H9 (cell line): ENCODE measurements around the gene TCN1. TPM values are rescaled to one million over a fixed set of nuclear protein-coding genes. Genes with fewer than 3 reads are reported as not detected.

Source experiments
- DNase-seq: peaks from one replicate; pipeline ENCODE4 v3.0.0-alpha.2; 2017
- H2AFZ ChIP-seq: one replicate; pipeline ENCODE4 v1.6.1; 2013; ENCODE audit warnings: mild to moderate bottlenecking, low read length, control low read depth, moderate library complexity
- H2AK5ac ChIP-seq: 2 replicates; pipeline ENCODE4 v1.6.1; 2013; ENCODE audit warnings: low read length, control low read depth, mixed read lengths; ENCODE audit not compliant: insufficient read length
- H2BK120ac ChIP-seq: one replicate; pipeline ENCODE4 v1.6.1; 2013; ENCODE audit warnings: low read depth, mild to moderate bottlenecking, low read length, control low read depth, inconsistent platforms; ENCODE audit not compliant: poor library complexity, severe bottlenecking
- H2BK12ac ChIP-seq: 2 replicates; pipeline ENCODE4 v1.6.1; 2013; ENCODE audit warnings: low read length, control low read depth, mixed read lengths, low read depth; ENCODE audit not compliant: insufficient read length
- H2BK15ac ChIP-seq: 2 replicates; pipeline ENCODE4 v1.6.1; 2013; ENCODE audit warnings: low read depth, low read length, control low read depth
- H2BK20ac ChIP-seq: one replicate; pipeline ENCODE4 v1.6.1; 2013; ENCODE audit warnings: low read depth, mild to moderate bottlenecking, low read length, control low read depth, inconsistent platforms; ENCODE audit not compliant: poor library complexity, severe bottlenecking
- H2BK5ac ChIP-seq: 2 replicates; pipeline ENCODE4 v1.6.1; 2013; ENCODE audit warnings: low read length, control low read depth, mixed read lengths; ENCODE audit not compliant: insufficient read length
- H3K14ac ChIP-seq: 2 replicates; pipeline ENCODE4 v1.6.1; 2013; ENCODE audit warnings: low read length, control low read depth; ENCODE audit not compliant: insufficient read depth
- H3K18ac ChIP-seq: 2 replicates; pipeline ENCODE4 v1.6.1; 2013; ENCODE audit warnings: low read depth, mild to moderate bottlenecking, mixed read lengths, low read length, control low read depth; ENCODE audit not compliant: insufficient read length
- H3K23ac ChIP-seq: 2 replicates; pipeline ENCODE4 v1.6.1; 2013; ENCODE audit warnings: low read length, control low read depth, mixed read lengths, low read depth; ENCODE audit not compliant: insufficient read length
- H3K23me2 ChIP-seq: 2 replicates; pipeline ENCODE4 v1.6.1; 2013; ENCODE audit warnings: low read depth, mild to moderate bottlenecking, mixed read lengths, low read length, control low read depth; ENCODE audit not compliant: insufficient read length, poor library complexity, severe bottlenecking
- H3K27ac ChIP-seq: 2 replicates; pipeline ENCODE4 v1.5.1; 2013; ENCODE audit warnings: low read length, control low read depth, mixed read lengths, low read depth; ENCODE audit not compliant: insufficient read length
- H3K27me3 ChIP-seq: 2 replicates; pipeline ENCODE4 v1.6.1; 2013; ENCODE audit warnings: low read length, control low read depth, inconsistent platforms; ENCODE audit not compliant: insufficient read depth
- H3K4ac ChIP-seq: 2 replicates; pipeline ENCODE4 v1.6.1; 2013; ENCODE audit warnings: low read depth, mild to moderate bottlenecking, control low read depth, inconsistent platforms, low read length, moderate library complexity
- H3K4me1 ChIP-seq: 2 replicates; pipeline ENCODE4 v1.6.1; 2013; ENCODE audit warnings: low read length, control low read depth, inconsistent platforms; ENCODE audit not compliant: insufficient read depth
- H3K4me2 ChIP-seq: 2 replicates; pipeline ENCODE4 v1.6.1; 2013; ENCODE audit warnings: low read length, control low read depth, mixed read lengths; ENCODE audit not compliant: insufficient read length, insufficient read depth
- H3K56ac ChIP-seq: 2 replicates; pipeline ENCODE4 v1.6.1; 2013; ENCODE audit warnings: low read depth, mild to moderate bottlenecking, mixed read lengths, low read length, control low read depth; ENCODE audit not compliant: insufficient read length
- H3K79me1 ChIP-seq: 2 replicates; pipeline ENCODE4 v1.6.1; 2013; ENCODE audit warnings: low read depth, mild to moderate bottlenecking, moderate library complexity, low read length, control low read depth, inconsistent platforms; ENCODE audit not compliant: insufficient read depth, poor library complexity, severe bottlenecking
- H3K79me2 ChIP-seq: 2 replicates; pipeline ENCODE4 v1.6.1; 2013; ENCODE audit warnings: low read length, control low read depth, inconsistent platforms; ENCODE audit not compliant: insufficient read depth
- H3K9ac ChIP-seq: 2 replicates; pipeline ENCODE4 v1.6.1; 2013; ENCODE audit warnings: low read length, control low read depth, mixed read lengths; ENCODE audit not compliant: insufficient read length; ENCODE audit errors: extremely low read depth
- H3K9me3 ChIP-seq: one replicate; pipeline ENCODE4 v1.6.1; 2013; ENCODE audit warnings: low read depth, low read length, inconsistent platforms; ENCODE audit not compliant: control insufficient read depth
- H3T11ph ChIP-seq: one replicate; pipeline ENCODE4 v1.6.1; 2013; ENCODE audit warnings: mild to moderate bottlenecking, low read length, control low read depth, inconsistent platforms
- H4K20me1 ChIP-seq: one replicate; pipeline ENCODE4 v1.6.1; 2013; ENCODE audit not compliant: control insufficient read depth, insufficient read length, insufficient read depth
- H4K5ac ChIP-seq: 2 replicates; pipeline ENCODE4 v1.6.1; 2013; ENCODE audit warnings: low read depth, mild to moderate bottlenecking, mixed read lengths, low read length, control low read depth; ENCODE audit not compliant: insufficient read length
- H4K8ac ChIP-seq: replicated peaks from 2 replicates; pipeline ENCODE4 v1.6.1; 2013; ENCODE audit warnings: low read length, control low read depth, mixed read lengths, low read depth; ENCODE audit not compliant: insufficient read length
- H4K91ac ChIP-seq: 2 replicates; pipeline ENCODE4 v1.6.1; 2013; ENCODE audit warnings: low read depth, mild to moderate bottlenecking, moderate library complexity, mixed read lengths, low read length, control low read depth; ENCODE audit not compliant: insufficient read length
- H3K27ac Mint-ChIP-seq, 3 experiments: 2 replicates in 2 of 3; 3 replicates in 1 of 3; pipeline ENCODE4 v1.8.0; 2020 to 2021; ENCODE audit warnings: mixed read lengths in 3 of 3, mild to moderate bottlenecking in 1 of 3, moderate library complexity in 1 of 3
- H3K27me3 Mint-ChIP-seq: 2 replicates; pipeline ENCODE4 v1.8.0; 2021; ENCODE audit warnings: low read depth, mild to moderate bottlenecking, moderate library complexity, mixed read lengths
- H3K36me3 Mint-ChIP-seq, 3 experiments: 2 replicates in 2 of 3; 3 replicates in 1 of 3; pipeline ENCODE4 v1.8.0; 2020 to 2021; ENCODE audit warnings: low read depth in 3 of 3, mixed read lengths in 3 of 3; ENCODE audit not compliant: insufficient read depth in 1 of 3
- H3K4me1 Mint-ChIP-seq, 2 experiments: 2 replicates each; pipeline ENCODE4 v1.8.0; 2020; ENCODE audit warnings: mixed read lengths in 2 of 2
- H3K4me3 Mint-ChIP-seq, 2 experiments: 2 replicates in 1 of 2; 3 replicates in 1 of 2; pipeline ENCODE4 v1.8.0; 2020 to 2021; ENCODE audit warnings: mild to moderate bottlenecking in 2 of 2, mixed read lengths in 2 of 2, moderate library complexity in 1 of 2
- H3K9me3 Mint-ChIP-seq, 2 experiments: 2 replicates in 1 of 2; 3 replicates in 1 of 2; pipeline ENCODE4 v1.8.0; 2020; ENCODE audit warnings: mild to moderate bottlenecking in 2 of 2, mixed read lengths in 2 of 2, moderate library complexity in 1 of 2
- total RNA-seq: library from RNA; stranded (reverse); gene quantifications from 2 replicates; pipeline ENCODE4 v1.2.1, GENCODE V29; 2021
- TF ChIP-seq, protein P1 (sequence below): fragments of 200-600 bp; sonication (generic); conservative IDR thresholded peaks from 3 replicates; pipeline ENCODE4 v1.8.0; 2021; ENCODE audit warnings: antibody characterized with exemption, mild to moderate bottlenecking

TCN1 gene
- total RNA-seq, 1 experiment from 2014 or later = not detected

- no peaks in the 10 kb centered on the region for H3K27me3 ChIP-seq
- no peak overlapping the region for H3T11ph ChIP-seq
- peaks cover 2% of the 10 kb centered on the region; the same call in 1 of the 2 replicates for H3K4me1 ChIP-seq
- H3K23ac ChIP-seq = no peak overlapping the region
- H2BK5ac ChIP-seq = no peak overlapping the region
- no peak overlapping the region for H4K8ac ChIP-seq
- H3K4me3 Mint-ChIP-seq = no peak overlapping the region
- H2BK120ac ChIP-seq = no peak overlapping the region
- H3K4me2 ChIP-seq = no peak overlapping the region
- no peak overlapping the region for H4K5ac ChIP-seq
- no peak overlapping the region for H3K4ac ChIP-seq
- H3K79me2 ChIP-seq = no peaks in the 10 kb centered on the region
- H2BK20ac ChIP-seq = no peak overlapping the region
- H3K18ac ChIP-seq = no peak overlapping the region
- H3K9me3 ChIP-seq = no peaks in the 10 kb centered on the region
- no peak overlapping the region for H2AFZ ChIP-seq
- no peaks in the 10 kb centered on the region for H3K23me2 ChIP-seq
- H3K36me3 Mint-ChIP-seq = no peaks in the 10 kb centered on the region
- no peak overlapping the region for H4K91ac ChIP-seq
- no peaks in the 10 kb centered on the region for H3K27me3 Mint-ChIP-seq
- no peak overlapping the region for H3K14ac ChIP-seq
- H3K79me1 ChIP-seq = no peaks in the 10 kb centered on the region
- no peak overlapping the region for H3K9ac ChIP-seq
- H3K4me1 Mint-ChIP-seq = peaks cover 16 to 18% of the 10 kb centered on the region in 2 experiments
- no peak for DNase-seq
- no peaks in the 10 kb centered on the region for H4K20me1 ChIP-seq
- H2BK12ac ChIP-seq = no peak overlapping the region
- H2AK5ac ChIP-seq = no peak overlapping the region
- H3K9me3 Mint-ChIP-seq = no peaks in the 10 kb centered on the region
- no peak overlapping the region for H3K27ac Mint-ChIP-seq
- H3K56ac ChIP-seq = no peak overlapping the region
- no peak overlapping the region for H2BK15ac ChIP-seq
- TF ChIP-seq, protein P1, sequence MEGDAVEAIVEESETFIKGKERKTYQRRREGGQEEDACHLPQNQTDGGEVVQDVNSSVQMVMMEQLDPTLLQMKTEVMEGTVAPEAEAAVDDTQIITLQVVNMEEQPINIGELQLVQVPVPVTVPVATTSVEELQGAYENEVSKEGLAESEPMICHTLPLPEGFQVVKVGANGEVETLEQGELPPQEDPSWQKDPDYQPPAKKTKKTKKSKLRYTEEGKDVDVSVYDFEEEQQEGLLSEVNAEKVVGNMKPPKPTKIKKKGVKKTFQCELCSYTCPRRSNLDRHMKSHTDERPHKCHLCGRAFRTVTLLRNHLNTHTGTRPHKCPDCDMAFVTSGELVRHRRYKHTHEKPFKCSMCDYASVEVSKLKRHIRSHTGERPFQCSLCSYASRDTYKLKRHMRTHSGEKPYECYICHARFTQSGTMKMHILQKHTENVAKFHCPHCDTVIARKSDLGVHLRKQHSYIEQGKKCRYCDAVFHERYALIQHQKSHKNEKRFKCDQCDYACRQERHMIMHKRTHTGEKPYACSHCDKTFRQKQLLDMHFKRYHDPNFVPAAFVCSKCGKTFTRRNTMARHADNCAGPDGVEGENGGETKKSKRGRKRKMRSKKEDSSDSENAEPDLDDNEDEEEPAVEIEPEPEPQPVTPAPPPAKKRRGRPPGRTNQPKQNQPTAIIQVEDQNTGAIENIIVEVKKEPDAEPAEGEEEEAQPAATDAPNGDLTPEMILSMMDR = no peak
- no peak overlapping the region for H3K27ac ChIP-seq
These were observed 11.5 kb upstream of the TCN1 start for GRCh38 chr11:59877784-59878183.
